Measurements from ENCODE around the gene CLCN2. TPM values are rescaled to one million over a fixed set of nuclear protein-coding genes. Genes with fewer than 3 reads are reported as not detected.

The CLCN2 gene
- total RNA-seq, 1 experiment from 2014 or later = 22.6 TPM

DNA sequence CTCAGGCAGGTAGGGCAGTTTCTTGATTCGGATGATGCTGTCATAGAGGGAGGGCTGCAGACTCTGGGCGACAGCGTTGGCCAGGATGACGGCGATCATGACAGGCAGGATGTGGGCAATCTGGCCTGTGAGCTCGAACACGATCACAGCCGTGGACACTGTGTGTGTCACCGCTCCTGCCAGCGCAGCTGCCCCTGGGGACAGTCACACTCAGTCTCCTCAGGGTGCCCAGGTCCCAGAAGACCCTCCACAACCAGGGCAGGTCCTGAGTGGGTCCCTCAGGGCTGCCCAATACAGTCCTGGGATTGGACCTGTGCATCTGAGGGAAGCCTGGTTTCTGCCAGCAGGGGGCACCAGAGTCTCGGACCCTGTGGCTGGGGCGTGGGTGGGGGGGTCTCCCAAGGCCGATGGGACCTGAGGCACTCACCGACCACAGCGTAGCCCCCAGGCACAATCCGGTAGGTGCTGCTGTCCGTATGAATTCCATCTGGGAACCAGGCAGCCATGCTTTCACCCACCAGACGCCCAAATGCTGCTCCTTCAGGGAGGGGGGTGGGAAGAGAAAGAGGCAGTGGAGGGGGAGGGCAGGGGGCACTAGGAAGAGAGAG, 7.2 kb downstream of the CLCN2 start:
- ATAC-seq (peak; percentile 72), DNase-seq (ENCODE audit: low spot score) (peak; percentile 74)
- Mint-ChIP-seq H3K4me3 (no peak overlapping the region), H3K27me3 (ENCODE audit: low read depth) (no peaks in the 10 kb centered on the region), H3K4me1 (peaks cover 12% of the 10 kb centered on the region), H3K27ac (no peak overlapping the region), H3K9me3 (no peaks in the 10 kb centered on the region), H3K36me3 (peaks cover 17% of the 10 kb centered on the region)
- POLR2A ChIA-PET = no interaction called here
- CTCF ChIA-PET = interaction anchor here (0.7 to 2.6 kb wide), 12 partner anchors 9 to 207 kb away, joined by 3 to 18 read pairs (median 4); partner anchors contain the start of gene EPHB3
- TF ChIP-seq NFYB (CRISPR knock-in tag; conservative IDR thresholded peaks at IDR 0.05; ENCODE audit: low read depth) = 0 out of 2 replicates have a peak, but pooled peaks have one; percentile 11
- TF ChIP-seq, protein P1, sequence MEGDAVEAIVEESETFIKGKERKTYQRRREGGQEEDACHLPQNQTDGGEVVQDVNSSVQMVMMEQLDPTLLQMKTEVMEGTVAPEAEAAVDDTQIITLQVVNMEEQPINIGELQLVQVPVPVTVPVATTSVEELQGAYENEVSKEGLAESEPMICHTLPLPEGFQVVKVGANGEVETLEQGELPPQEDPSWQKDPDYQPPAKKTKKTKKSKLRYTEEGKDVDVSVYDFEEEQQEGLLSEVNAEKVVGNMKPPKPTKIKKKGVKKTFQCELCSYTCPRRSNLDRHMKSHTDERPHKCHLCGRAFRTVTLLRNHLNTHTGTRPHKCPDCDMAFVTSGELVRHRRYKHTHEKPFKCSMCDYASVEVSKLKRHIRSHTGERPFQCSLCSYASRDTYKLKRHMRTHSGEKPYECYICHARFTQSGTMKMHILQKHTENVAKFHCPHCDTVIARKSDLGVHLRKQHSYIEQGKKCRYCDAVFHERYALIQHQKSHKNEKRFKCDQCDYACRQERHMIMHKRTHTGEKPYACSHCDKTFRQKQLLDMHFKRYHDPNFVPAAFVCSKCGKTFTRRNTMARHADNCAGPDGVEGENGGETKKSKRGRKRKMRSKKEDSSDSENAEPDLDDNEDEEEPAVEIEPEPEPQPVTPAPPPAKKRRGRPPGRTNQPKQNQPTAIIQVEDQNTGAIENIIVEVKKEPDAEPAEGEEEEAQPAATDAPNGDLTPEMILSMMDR (IDR thresholded peaks at IDR 0.05) = peak; percentile 67
- TF ChIP-seq HMGA2 (CRISPR knock-in tag; IDR thresholded peaks at IDR 0.05) = no peak
- TF ChIP-seq, protein P2, sequence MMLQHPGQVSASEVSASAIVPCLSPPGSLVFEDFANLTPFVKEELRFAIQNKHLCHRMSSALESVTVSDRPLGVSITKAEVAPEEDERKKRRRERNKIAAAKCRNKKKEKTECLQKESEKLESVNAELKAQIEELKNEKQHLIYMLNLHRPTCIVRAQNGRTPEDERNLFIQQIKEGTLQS (CRISPR knock-in tag; conservative IDR thresholded peaks at IDR 0.05) = 0 out of 2 replicates have a peak, but pooled peaks have one; percentile 46

DNA sequence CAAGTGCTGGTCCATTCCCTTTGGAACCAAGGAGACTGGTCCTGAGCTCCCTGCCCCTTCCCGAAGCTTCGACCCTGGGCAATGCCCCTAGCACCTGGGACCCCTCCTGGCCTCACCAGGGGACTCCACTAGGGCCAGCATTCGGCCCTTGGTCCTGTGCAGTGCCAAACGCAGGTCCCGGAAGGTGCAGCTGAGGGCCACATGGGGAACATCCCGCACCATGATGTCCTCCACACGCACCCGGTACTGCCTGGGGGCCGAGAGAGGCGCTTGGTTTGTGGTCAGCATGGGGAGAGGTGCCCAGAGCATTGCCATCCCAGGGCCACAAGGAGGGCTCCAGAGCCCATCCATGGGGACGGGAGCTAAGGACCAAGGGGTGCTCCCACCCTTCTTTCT, 7.9 kb downstream of the CLCN2 start:
- DNase-seq (ENCODE audit: low spot score) (no peak), ATAC-seq (no peak)
- ChIA-PET POLR2A (no interaction called here), CTCF (interaction anchor here (0.6 to 2.6 kb wide), 11 partner anchors 8 to 188 kb away, joined by 3 to 18 read pairs (median 5); no protein-coding TSS in a partner anchor)
- peaks cover 17% of the 10 kb centered on the region for H3K36me3 Mint-ChIP-seq
- H3K27ac Mint-ChIP-seq = no peak overlapping the region
- H3K4me1 Mint-ChIP-seq = peaks cover 11% of the 10 kb centered on the region
- H3K27me3 Mint-ChIP-seq (ENCODE audit: low read depth) = no peaks in the 10 kb centered on the region
- H3K4me3 Mint-ChIP-seq = no peak overlapping the region
- TF ChIP-seq FOXP1 (CRISPR knock-in tag; IDR thresholded peaks at IDR 0.05; ENCODE audit: borderline replicate concordance) = no peak
- no peak for TF ChIP-seq MXD4 (CRISPR knock-in tag; IDR thresholded peaks at IDR 0.05; ENCODE audit: borderline replicate concordance)
- TF ChIP-seq EMX1 (CRISPR knock-in tag; IDR thresholded peaks at IDR 0.05) = no peak
- no peak for TF ChIP-seq NR3C1 (CRISPR knock-in tag; conservative IDR thresholded peaks at IDR 0.05; ENCODE audit: low read depth)
- H3K9me3 Mint-ChIP-seq = no peaks in the 10 kb centered on the region

DNA sequence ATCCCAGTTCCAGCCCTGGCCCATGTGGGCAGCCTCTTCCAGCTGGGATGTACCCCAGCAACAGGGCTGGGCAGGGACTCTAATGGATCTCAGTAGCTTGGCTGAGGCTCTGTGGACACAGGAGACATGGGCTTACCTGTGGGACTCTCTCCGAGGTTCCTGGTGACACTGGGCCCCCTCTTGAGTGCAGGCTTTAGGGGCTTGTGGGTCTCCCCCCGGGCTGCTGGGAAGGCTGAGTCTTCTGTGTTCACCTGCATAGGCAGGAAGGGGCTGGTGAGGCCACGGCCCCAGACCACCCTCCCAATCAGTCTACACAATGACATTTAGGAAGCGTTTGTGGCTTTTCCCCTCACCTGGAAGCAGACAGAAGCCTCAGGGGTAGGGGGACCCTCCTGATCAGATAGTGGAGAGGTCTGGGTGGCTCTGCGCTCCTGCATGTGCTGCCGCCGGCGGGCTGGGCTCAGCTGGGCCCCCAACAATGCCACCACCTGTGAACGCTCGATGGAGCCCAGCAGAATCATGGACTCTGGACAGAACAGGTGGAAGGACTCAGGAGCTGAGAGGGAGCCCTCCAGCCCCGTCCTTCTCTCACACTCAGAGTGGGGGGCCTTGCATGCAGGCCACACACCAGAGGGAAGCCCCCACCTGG, 8.4 kb downstream of the CLCN2 start:
- Mint-ChIP-seq H3K9me3 (no peaks in the 10 kb centered on the region), H3K4me3 (no peak overlapping the region), H3K36me3 (peaks cover 15% of the 10 kb centered on the region), H3K4me1 (peaks cover 11% of the 10 kb centered on the region), H3K27me3 (ENCODE audit: low read depth) (no peaks in the 10 kb centered on the region), H3K27ac (no peak overlapping the region)
- TF ChIP-seq ZNF423 (CRISPR knock-in tag; IDR thresholded peaks at IDR 0.05) = no peak
- TF ChIP-seq ZNF416 (CRISPR knock-in tag; IDR thresholded peaks at IDR 0.05) = no peak
- no peak for TF ChIP-seq SP1 (CRISPR knock-in tag; conservative IDR thresholded peaks at IDR 0.05)
- no peak for TF ChIP-seq IRF2 (CRISPR knock-in tag; IDR thresholded peaks at IDR 0.05; ENCODE audit: borderline replicate concordance, low read depth)
- no peak for TF ChIP-seq ZBTB21 (CRISPR knock-in tag; IDR thresholded peaks at IDR 0.05; ENCODE audit: borderline replicate concordance)
- TF ChIP-seq JUN (CRISPR knock-in tag; IDR thresholded peaks at IDR 0.05) = no peak
- TF ChIP-seq, protein P3, sequence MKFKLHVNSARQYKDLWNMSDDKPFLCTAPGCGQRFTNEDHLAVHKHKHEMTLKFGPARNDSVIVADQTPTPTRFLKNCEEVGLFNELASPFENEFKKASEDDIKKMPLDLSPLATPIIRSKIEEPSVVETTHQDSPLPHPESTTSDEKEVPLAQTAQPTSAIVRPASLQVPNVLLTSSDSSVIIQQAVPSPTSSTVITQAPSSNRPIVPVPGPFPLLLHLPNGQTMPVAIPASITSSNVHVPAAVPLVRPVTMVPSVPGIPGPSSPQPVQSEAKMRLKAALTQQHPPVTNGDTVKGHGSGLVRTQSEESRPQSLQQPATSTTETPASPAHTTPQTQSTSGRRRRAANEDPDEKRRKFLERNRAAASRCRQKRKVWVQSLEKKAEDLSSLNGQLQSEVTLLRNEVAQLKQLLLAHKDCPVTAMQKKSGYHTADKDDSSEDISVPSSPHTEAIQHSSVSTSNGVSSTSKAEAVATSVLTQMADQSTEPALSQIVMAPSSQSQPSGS (CRISPR knock-in tag; IDR thresholded peaks at IDR 0.05; ENCODE audit: borderline replicate concordance, low read depth) = no peak
- TF ChIP-seq, protein P4, sequence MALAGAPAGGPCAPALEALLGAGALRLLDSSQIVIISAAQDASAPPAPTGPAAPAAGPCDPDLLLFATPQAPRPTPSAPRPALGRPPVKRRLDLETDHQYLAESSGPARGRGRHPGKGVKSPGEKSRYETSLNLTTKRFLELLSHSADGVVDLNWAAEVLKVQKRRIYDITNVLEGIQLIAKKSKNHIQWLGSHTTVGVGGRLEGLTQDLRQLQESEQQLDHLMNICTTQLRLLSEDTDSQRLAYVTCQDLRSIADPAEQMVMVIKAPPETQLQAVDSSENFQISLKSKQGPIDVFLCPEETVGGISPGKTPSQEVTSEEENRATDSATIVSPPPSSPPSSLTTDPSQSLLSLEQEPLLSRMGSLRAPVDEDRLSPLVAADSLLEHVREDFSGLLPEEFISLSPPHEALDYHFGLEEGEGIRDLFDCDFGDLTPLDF (CRISPR knock-in tag; IDR thresholded peaks at IDR 0.05) = no peak
- TF ChIP-seq MXD4 (CRISPR knock-in tag; IDR thresholded peaks at IDR 0.05; ENCODE audit: borderline replicate concordance) = no peak
- TF ChIP-seq NR3C1 (CRISPR knock-in tag; conservative IDR thresholded peaks at IDR 0.05; ENCODE audit: low read depth) = no peak
- TF ChIP-seq, protein P5, sequence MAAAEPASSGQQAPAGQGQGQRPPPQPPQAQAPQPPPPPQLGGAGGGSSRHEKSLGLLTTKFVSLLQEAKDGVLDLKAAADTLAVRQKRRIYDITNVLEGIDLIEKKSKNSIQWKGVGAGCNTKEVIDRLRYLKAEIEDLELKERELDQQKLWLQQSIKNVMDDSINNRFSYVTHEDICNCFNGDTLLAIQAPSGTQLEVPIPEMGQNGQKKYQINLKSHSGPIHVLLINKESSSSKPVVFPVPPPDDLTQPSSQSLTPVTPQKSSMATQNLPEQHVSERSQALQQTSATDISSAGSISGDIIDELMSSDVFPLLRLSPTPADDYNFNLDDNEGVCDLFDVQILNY (CRISPR knock-in tag; IDR thresholded peaks at IDR 0.05) = no peak
- CTCF ChIA-PET = interaction anchor here (0.5 to 2.4 kb wide), 7 partner anchors 9 to 189 kb away, joined by 3 to 12 read pairs (median 5); no protein-coding TSS in a partner anchor
- DNase-seq (ENCODE audit: low spot score) (no peak), ATAC-seq (no peak)
- POLR2A ChIA-PET = interaction anchor here (1.2 kb wide), 1 partner anchor 9 kb away, joined by 9 read pairs; no protein-coding TSS in a partner anchor
